Natural killer cell (primary cell): Measurements from ENCODE around the gene CYP2W1. TPM values are rescaled to one million over a fixed set of nuclear protein-coding genes. Genes with fewer than 3 reads are reported as not detected.
"Not testable (repeated sequence)": the region's sequence is repeated elsewhere in the genome, so short reads cannot be mapped to it uniquely, and the experiment has no call there.

Experiments used
- ATAC-seq, 3 donors: fragments of 150-1000 bp in 2 of 3; fragments of 200-7000 bp in 1 of 3; cut with Tn5 transposase; 1 replicate in 1 of 3; 2 replicates in 2 of 3; pipeline ENCODE4 v1.10.0; 2021; ENCODE audit warnings: mild to moderate bottlenecking in 2 of 3, moderate library complexity in 2 of 3
- DNase-seq, 2 donors: peaks; one replicate each; pipeline versions ENCODE4 v3.0.0 to v3.0.0-alpha.2; 2013 to 2021; ENCODE audit warnings: mixed read lengths in 1 of 2
- H3K27ac ChIP-seq: one replicate; pipeline ENCODE4 v1.5.1; 2013; ENCODE audit warnings: mild to moderate bottlenecking, low read length
- H3K27me3 ChIP-seq: one replicate; pipeline ENCODE4 v1.6.1; 2013; ENCODE audit warnings: low read length; ENCODE audit not compliant: control insufficient read depth, insufficient read depth
- H3K36me3 ChIP-seq: one replicate; pipeline ENCODE4 v1.6.1; 2013; ENCODE audit warnings: low read length; ENCODE audit not compliant: control insufficient read depth, insufficient read depth
- H3K4me1 ChIP-seq: one replicate; pipeline ENCODE4 v1.6.1; 2013; ENCODE audit warnings: low read length; ENCODE audit not compliant: control insufficient read depth, insufficient read depth
- H3K4me3 ChIP-seq: one replicate; pipeline ENCODE4 v1.5.1; 2013; ENCODE audit warnings: low read length
- H3K9me3 ChIP-seq: one replicate; pipeline ENCODE4 v1.6.1; 2013; ENCODE audit warnings: low read length; ENCODE audit not compliant: control insufficient read depth, insufficient read depth
- H3K27ac Mint-ChIP-seq, 2 donors: one replicate each; pipeline ENCODE4 v1.8.0; 2022; ENCODE audit warnings: mild to moderate bottlenecking in 2 of 2, mixed read lengths in 2 of 2, moderate library complexity in 1 of 2
- H3K27me3 Mint-ChIP-seq, 2 donors: one replicate each; pipeline ENCODE4 v1.8.0; 2022; ENCODE audit warnings: low read depth in 2 of 2, mixed read lengths in 2 of 2
- H3K36me3 Mint-ChIP-seq: one replicate; pipeline ENCODE4 v1.8.0; 2022; ENCODE audit warnings: mixed read lengths
- H3K4me1 Mint-ChIP-seq, 2 donors: one replicate each; pipeline ENCODE4 v1.8.0; 2022; ENCODE audit warnings: mixed read lengths in 2 of 2
- H3K4me3 Mint-ChIP-seq: one replicate; pipeline ENCODE4 v1.8.0; 2022; ENCODE audit warnings: mild to moderate bottlenecking, moderate library complexity, mixed read lengths
- H3K9me3 Mint-ChIP-seq, 2 donors: one replicate each; pipeline ENCODE4 v1.8.0; 2022; ENCODE audit warnings: mixed read lengths in 2 of 2
- WGBS: methylation state at CpG from one replicate; pipeline ENCODE4 v1.1.7; 2013; ENCODE audit warnings: missing lambda C conversion rate; ENCODE audit not compliant: insufficient coverage; 5-methylcytosine and 5-hydroxymethylcytosine counted together
- intact Hi-C: fragments of 100-400 bp; cut with micrococcal nuclease; formaldehyde crosslinking; loops from one replicate; pipeline ENCODE4 v1.14.2; 2022
- total RNA-seq, 4 donors: library from RNA; stranded (reverse); fragments of 120-200 nt in 1 of 4; gene quantifications; one replicate each; pipeline versions ENCODE4 v1.2.3 to v1.2.4, GENCODE V29; 2013 to 2022
- TF ChIP-seq, protein P1 (sequence below): fragments of 200-600 bp; IDR thresholded peaks from one replicate; pipeline ENCODE4 v1.8.0; 2022; ENCODE audit warnings: antibody characterized with exemption

Gene CYP2W1
- total RNA-seq, 3 donors from 2014 or later (not counting 1 experiment from before 2014, with no cell fraction given): not detected

DNA sequence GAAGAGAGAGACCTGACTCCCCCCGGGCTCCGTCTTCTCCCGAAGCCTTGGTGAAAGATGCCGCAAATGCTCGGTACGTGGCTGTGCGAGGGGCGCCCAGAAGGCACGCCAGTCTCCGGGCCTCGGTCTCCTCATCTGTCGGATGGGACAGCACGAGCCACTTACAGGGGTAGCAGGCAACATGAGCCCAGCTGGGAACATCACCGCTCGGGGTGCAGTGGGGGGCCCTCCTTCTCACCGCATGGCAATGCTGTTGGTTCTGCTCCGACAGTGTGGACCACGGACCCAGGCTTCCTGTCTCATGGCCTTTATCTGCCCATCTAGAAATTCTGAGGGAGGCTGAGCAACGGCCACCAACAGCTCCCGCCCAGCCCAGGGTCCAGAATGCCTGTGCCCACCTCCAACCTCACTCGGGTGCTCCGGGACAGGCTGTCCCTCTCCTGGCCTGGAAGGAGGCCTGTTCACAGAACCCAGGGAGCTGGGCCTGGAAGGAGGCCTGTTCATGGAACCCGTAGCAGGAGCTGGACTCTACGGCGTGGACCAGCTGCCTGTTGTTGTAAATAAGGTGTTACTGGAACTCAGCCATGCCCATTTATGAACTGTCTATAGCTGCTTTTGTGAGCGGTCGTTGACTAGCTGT lies 44.3 kb upstream of the CYP2W1 start:
- H3K4me1 ChIP-seq: peaks cover 37% of the 10 kb centered on the region
- no peaks in the 10 kb centered on the region for H3K27me3 ChIP-seq
- no peaks in the 10 kb centered on the region for H3K9me3 Mint-ChIP-seq
- no peaks in the 10 kb centered on the region for H3K9me3 ChIP-seq
- intact Hi-C loops: no loop called here
- no peak overlapping the region for H3K4me3 ChIP-seq
- H3K27ac Mint-ChIP-seq: peak overlapping the region; percentile 9 to 18
- no peak overlapping the region for H3K4me3 Mint-ChIP-seq
- TF ChIP-seq, protein P1, sequence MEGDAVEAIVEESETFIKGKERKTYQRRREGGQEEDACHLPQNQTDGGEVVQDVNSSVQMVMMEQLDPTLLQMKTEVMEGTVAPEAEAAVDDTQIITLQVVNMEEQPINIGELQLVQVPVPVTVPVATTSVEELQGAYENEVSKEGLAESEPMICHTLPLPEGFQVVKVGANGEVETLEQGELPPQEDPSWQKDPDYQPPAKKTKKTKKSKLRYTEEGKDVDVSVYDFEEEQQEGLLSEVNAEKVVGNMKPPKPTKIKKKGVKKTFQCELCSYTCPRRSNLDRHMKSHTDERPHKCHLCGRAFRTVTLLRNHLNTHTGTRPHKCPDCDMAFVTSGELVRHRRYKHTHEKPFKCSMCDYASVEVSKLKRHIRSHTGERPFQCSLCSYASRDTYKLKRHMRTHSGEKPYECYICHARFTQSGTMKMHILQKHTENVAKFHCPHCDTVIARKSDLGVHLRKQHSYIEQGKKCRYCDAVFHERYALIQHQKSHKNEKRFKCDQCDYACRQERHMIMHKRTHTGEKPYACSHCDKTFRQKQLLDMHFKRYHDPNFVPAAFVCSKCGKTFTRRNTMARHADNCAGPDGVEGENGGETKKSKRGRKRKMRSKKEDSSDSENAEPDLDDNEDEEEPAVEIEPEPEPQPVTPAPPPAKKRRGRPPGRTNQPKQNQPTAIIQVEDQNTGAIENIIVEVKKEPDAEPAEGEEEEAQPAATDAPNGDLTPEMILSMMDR: no peak
- H3K27me3 Mint-ChIP-seq: no peaks in the 10 kb centered on the region
- 96% methylated on average over 27 of the region's 27 CpGs for WGBS
- peaks cover 9% of the 10 kb centered on the region for H3K36me3 ChIP-seq
- no peaks in the 10 kb centered on the region for H3K36me3 Mint-ChIP-seq
- ATAC-seq: no peak
- H3K27ac ChIP-seq: no peak overlapping the region
- peaks cover 31 to 45% of the 10 kb centered on the region in 2 donors for H3K4me1 Mint-ChIP-seq
- DNase-seq: no peak

DNA sequence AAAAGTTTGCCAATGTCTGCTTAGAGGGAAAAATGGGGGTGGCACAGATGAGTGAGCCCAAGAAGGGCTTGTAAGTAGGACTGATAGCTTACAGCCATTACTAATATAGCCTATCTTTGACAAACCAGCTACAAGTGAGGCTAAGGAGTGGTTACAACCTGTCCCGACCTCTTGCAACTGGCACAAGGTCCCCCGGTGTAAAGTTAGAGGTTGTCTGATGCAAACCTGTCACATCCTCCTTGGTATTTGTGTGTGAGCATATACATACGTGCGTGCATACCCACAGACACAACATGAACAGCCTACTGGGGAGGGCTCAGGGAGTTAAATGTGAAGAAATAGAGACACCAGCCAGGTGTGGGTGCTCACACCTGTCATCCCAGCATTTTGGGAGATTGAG lies 43.1 kb upstream of the CYP2W1 start:
- no peak overlapping the region for H3K27ac ChIP-seq
- peak overlapping the region; percentile 54 to 73 for H3K27ac Mint-ChIP-seq

DNA sequence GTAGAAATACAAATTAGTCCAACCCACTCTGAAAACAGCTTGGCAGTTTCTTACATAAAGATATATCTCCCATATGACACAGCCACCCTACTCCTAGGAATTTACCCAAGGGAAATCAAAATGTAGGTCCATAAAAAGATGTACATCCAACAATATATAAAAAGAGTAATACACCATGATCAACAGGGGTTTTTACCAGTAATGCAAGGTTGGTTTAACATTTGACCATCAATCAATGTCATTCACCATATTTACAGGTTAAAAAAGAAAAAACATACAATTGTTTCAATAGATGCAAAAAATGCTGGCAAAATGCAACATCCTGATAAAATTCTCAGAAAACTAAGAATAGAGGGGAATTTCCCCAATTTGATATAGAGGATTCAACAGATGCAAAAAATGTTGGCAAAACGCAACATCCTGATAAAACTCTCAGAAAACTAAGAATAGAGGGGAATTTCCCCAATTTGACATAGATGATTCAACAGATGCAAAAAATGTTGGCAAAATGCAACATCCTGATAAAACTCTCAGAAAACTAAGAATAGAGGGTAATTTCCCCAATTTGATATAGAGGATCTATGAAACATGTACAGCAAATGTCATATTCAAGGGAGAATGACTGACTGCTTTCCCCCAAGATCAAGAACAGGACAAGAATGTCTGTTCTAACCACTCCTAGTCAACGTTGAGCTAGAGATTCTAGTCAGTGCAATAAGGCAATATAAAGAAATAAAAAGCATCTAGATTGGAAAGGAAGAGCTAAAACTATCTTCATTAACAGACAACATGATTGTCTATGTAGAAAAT lies 42.2 kb upstream of the CYP2W1 start:
- TF ChIP-seq, protein P1: no peak
- Mint-ChIP-seq H3K9me3 (no peaks in the 10 kb centered on the region), H3K27me3 (no peaks in the 10 kb centered on the region), H3K36me3 (no peaks in the 10 kb centered on the region), H3K4me3 (peak overlapping the region; percentile 13), H3K27ac (peak overlapping the region; percentile 54 to 73), H3K4me1 (peaks cover 31 to 43% of the 10 kb centered on the region in 2 donors)
- 88% methylated on average over 1 of the region's 2 CpGs for WGBS
- peaks cover 30% of the 10 kb centered on the region for H3K4me1 ChIP-seq
- intact Hi-C loops: no loop called here
- H3K4me3 ChIP-seq: no peak overlapping the region
- no peaks in the 10 kb centered on the region for H3K9me3 ChIP-seq
- DNase-seq (no peak), ATAC-seq (no peak)
- no peak overlapping the region for H3K27ac ChIP-seq
- H3K27me3 ChIP-seq: no peaks in the 10 kb centered on the region
- peaks cover 6% of the 10 kb centered on the region for H3K36me3 ChIP-seq

More for the DNA sequence above, 43.1 kb upstream of the CYP2W1 start:
- ATAC-seq (peak; percentile 64 to 90 (median 75)), DNase-seq (peak in 1 of 2 donors; percentile 30)
- Histone ChIP-seq H3K36me3 (peaks cover 4% of the 10 kb centered on the region), H3K27me3 (no peaks in the 10 kb centered on the region), H3K9me3 (no peaks in the 10 kb centered on the region), H3K4me1 (peaks cover 33% of the 10 kb centered on the region), H3K4me3 (no peak overlapping the region)
- Mint-ChIP-seq H3K4me1 (peaks cover 31 to 45% of the 10 kb centered on the region in 2 donors), H3K9me3 (no peaks in the 10 kb centered on the region), H3K27me3 (no peaks in the 10 kb centered on the region), H3K4me3 (peak overlapping the region; percentile 47), H3K36me3 (no peaks in the 10 kb centered on the region)
- WGBS: 70% methylated on average over 4 of the region's 4 CpGs
- intact Hi-C loops: no loop called here
- TF ChIP-seq, protein P1: no peak

DNA sequence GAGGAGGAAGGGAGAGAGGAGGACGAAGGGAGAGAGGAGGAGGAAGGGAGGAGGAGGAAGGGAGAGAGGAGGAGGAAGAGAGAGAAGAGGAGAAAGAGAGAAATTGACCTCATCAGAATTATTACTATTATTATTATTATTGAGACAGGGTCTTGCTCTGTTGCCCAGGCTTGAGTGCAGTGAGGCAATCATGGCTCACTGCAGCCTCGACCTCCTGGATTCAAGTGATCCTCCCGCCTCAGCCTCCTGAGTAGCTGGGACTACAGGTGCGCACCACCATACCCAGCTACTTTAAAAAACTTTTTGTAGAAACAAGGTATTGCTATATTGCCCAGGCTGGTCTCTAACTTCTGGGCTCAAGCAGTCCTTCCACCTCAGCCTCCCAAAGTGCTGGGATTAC lies 39.2 kb upstream of the CYP2W1 start:
- H3K4me3 Mint-ChIP-seq, H3K27ac ChIP-seq, H3K4me3 ChIP-seq, H3K9me3 Mint-ChIP-seq, H3K27me3 ChIP-seq, intact Hi-C loops, DNase-seq, H3K9me3 ChIP-seq, H3K27me3 Mint-ChIP-seq, H3K36me3 Mint-ChIP-seq, ATAC-seq, H3K36me3 ChIP-seq, H3K27ac Mint-ChIP-seq: not testable (repeated sequence)
- 92% methylated on average over 4 of the region's 4 CpGs for WGBS
- peaks cover 26 to 39% of the 10 kb centered on the region in 2 donors for H3K4me1 Mint-ChIP-seq
- peaks cover 20% of the 10 kb centered on the region for H3K4me1 ChIP-seq
